GM23248 (cell line): ENCODE data around the gene MRPL49. TPM values are rescaled to one million over a fixed set of nuclear protein-coding genes. Genes with fewer than 3 reads are reported as not detected.

ENCODE experiments used
- DNase-seq: peaks from one replicate; pipeline ENCODE4 v3.0.0-alpha.2; 2015
- H2AFZ ChIP-seq: fragments of 200-600 bp; sonication (generic); 2 replicates; pipeline ENCODE4 v1.6.1; 2016; ENCODE audit warnings: antibody characterized with exemption
- H3F3A ChIP-seq: fragments of 200-600 bp; sonication (generic); 2 replicates; pipeline ENCODE4 v1.6.1; 2016; ENCODE audit warnings: mild to moderate bottlenecking, antibody characterized with exemption, mixed run types; ENCODE audit not compliant: insufficient read depth
- H3K27ac ChIP-seq: fragments of 200-600 bp; sonication (generic); 2 replicates; pipeline ENCODE4 v1.5.1; 2016; ENCODE audit warnings: mild to moderate bottlenecking
- H3K27me3 ChIP-seq: fragments of 200-600 bp; sonication (generic); replicated peaks from 2 replicates; pipeline ENCODE4 v1.6.1; 2016; ENCODE audit warnings: mild to moderate bottlenecking; ENCODE audit not compliant: insufficient read depth
- H3K36me3 ChIP-seq: fragments of 200-600 bp; sonication (generic); 2 replicates; pipeline ENCODE4 v1.6.1; 2016; ENCODE audit warnings: low read depth, mild to moderate bottlenecking
- H3K4me1 ChIP-seq: fragments of 200-600 bp; sonication (generic); 2 replicates; pipeline ENCODE4 v1.6.1; 2016; ENCODE audit warnings: mild to moderate bottlenecking; ENCODE audit not compliant: insufficient read depth
- H3K4me2 ChIP-seq: fragments of 200-600 bp; sonication (generic); one replicate; pipeline ENCODE4 v1.6.1; 2016; ENCODE audit warnings: mild to moderate bottlenecking; ENCODE audit not compliant: unreplicated experiment
- H3K4me3 ChIP-seq: fragments of 200-600 bp; sonication (generic); 2 replicates; pipeline ENCODE4 v1.5.1; 2016; ENCODE audit warnings: mild to moderate bottlenecking
- H3K79me2 ChIP-seq: fragments of 200-600 bp; sonication (generic); 2 replicates; pipeline ENCODE4 v1.6.1; 2016; ENCODE audit warnings: mild to moderate bottlenecking; ENCODE audit not compliant: insufficient read depth
- H3K9ac ChIP-seq: fragments of 200-600 bp; sonication (generic); 2 replicates; pipeline ENCODE4 v1.6.1; 2016; ENCODE audit warnings: mild to moderate bottlenecking
- H3K9me2 ChIP-seq: fragments of 200-600 bp; sonication (generic); 2 replicates; pipeline ENCODE4 v1.6.1; 2016; ENCODE audit warnings: mixed run types, mild to moderate bottlenecking, moderate library complexity; ENCODE audit not compliant: insufficient read depth
- H3K9me3 ChIP-seq: fragments of 200-600 bp; sonication (generic); one replicate; pipeline ENCODE4 v1.6.1; 2017; ENCODE audit warnings: low read depth
- H4K20me1 ChIP-seq: fragments of 200-600 bp; sonication (generic); 2 replicates; pipeline ENCODE4 v1.6.0; 2016; ENCODE audit not compliant: insufficient read depth
- EZH2 ChIP-seq: fragments of 200-600 bp; sonication (generic); IDR thresholded peaks from 2 replicates; pipeline ENCODE4 v1.6.1; 2018; ENCODE audit warnings: antibody characterized with exemption, mild to moderate bottlenecking; ENCODE audit not compliant: insufficient read depth, poor library complexity, severe bottlenecking
- EZH2phosphoT487 ChIP-seq: fragments of 200-600 bp; sonication (generic); IDR thresholded peaks from 2 replicates; pipeline ENCODE4 v1.6.1; 2018; ENCODE audit warnings: antibody characterized with exemption, moderate library complexity, mild to moderate bottlenecking, low read depth; ENCODE audit not compliant: insufficient read depth
- WGBS, 2 experiments: methylation state at CpG; one replicate each; pipeline ENCODE4 v1.1.6; 2015 to 2017; ENCODE audit warnings: low lambda C conversion rate in 2 of 2, low coverage in 1 of 2; ENCODE audit errors: missing lambda C conversion rate in 2 of 2; 5-methylcytosine and 5-hydroxymethylcytosine counted together
- in situ Hi-C: fragments of 300-500 bp; cut with MboI; formaldehyde crosslinking; loops from 2 replicates; pipeline ENCODE4 v1.15.0; 2020
- polyA plus RNA-seq: library from polyadenylated mRNA; unstranded; fragments of >200 nt; fragmentation: Nextera tagmentation; extraction: Ambion mirVana; gene quantifications from 2 replicates; pipeline ENCODE4 v1.2.1, GENCODE V29; 2016
- total RNA-seq: library from RNA; depleted of rRNA; stranded (reverse); fragments of >200 nt; shearing (Covaris generic); gene quantifications from 2 replicates; pipeline ENCODE4 v1.2.3, GENCODE V29; 2014

Gene MRPL49
- total and polyA plus RNA-seq, 2 experiments from 2014 or later, result 53.3 to 78.4 TPM

DNA sequence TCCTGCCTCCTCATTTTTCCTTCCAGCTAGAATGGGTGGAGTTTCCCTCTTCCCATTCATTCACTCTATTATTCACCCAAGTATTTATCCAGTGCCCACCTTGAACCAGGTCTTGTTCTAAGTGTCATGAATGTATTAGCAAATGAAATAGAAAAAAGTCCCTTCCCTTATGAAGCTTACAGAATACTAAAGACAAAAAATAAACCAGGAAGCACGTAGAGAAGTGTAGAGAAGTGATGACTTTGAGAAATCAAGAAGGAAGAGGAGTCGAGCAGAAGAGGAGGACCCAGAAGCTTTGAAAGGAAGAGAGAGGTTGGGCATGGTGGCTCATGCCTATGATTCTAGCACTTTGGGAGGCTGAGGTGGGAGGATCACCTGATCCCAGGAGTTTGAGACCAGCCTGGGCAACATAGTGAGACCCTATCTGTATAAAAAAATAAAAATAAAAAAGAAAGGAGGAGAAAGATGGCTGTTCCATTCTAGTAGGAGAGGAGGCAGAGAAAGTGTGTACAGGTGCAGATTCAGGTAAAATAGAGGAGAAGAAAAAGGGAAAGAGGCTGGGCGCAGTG, 29.3 kb downstream of the MRPL49 start:
- Histone ChIP-seq H4K20me1 (no peaks in the 10 kb centered on the region), H2AFZ (no peak overlapping the region), H3K27ac (no peak overlapping the region), H3F3A (peaks cover 21% of the 10 kb centered on the region; the same call in 1 of the 2 replicates), H3K9ac (no peak overlapping the region), H3K9me2 (no peaks in the 10 kb centered on the region), H3K4me1 (peaks cover 13% of the 10 kb centered on the region), H3K27me3 (no peaks in the 10 kb centered on the region), H3K9me3 (no peaks in the 10 kb centered on the region), H3K4me3 (no peak overlapping the region), H3K36me3 (no peaks in the 10 kb centered on the region), H3K4me2 (no peak overlapping the region), H3K79me2 (no peaks in the 10 kb centered on the region)
- TF ChIP-seq EZH2, result no peak
- TF ChIP-seq EZH2phosphoT487, result no peak
- WGBS, 2 experiments, result 49 to 58% methylated on average over 3 of the region's 3 CpGs
- in situ Hi-C loops, result no loop called here
- no peak for DNase-seq

DNA sequence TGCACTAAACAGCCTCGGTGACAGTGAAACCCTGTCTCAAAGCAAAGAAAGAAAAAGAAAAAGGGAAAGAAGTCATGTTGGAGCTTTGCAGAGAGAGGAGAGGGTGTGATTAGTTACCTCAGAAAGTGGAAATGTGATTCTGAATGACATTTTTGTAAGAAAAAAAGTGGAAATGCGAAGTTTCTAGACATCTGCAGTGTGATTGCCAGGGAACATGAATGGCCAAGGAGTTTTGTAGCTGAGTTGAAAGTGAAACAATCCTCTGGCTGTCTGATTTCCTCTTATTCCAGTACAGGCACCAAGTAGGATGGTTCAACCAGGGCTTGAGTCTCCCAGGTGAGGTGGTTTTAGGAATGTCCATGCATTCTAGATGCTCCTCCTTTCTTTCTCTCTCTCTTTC, 30.0 kb downstream of the MRPL49 start:
- H3K79me2 ChIP-seq, result no peaks in the 10 kb centered on the region
- H4K20me1 ChIP-seq, result no peaks in the 10 kb centered on the region
- DNase-seq, result no peak
- no peak overlapping the region for H3K27ac ChIP-seq
- H3K4me1 ChIP-seq, result peaks cover 13% of the 10 kb centered on the region
- H3K9me3 ChIP-seq, result no peaks in the 10 kb centered on the region
- H3K27me3 ChIP-seq, result no peaks in the 10 kb centered on the region
- no peak overlapping the region for H3K4me3 ChIP-seq
- no peaks in the 10 kb centered on the region for H3K36me3 ChIP-seq
- no peak overlapping the region for H3K9ac ChIP-seq
- in situ Hi-C loops, result no loop called here
- no peaks in the 10 kb centered on the region for H3K9me2 ChIP-seq
- no peak overlapping the region for H3K4me2 ChIP-seq
- 83 to 90% methylated on average over 2 of the region's 2 CpGs for WGBS, 2 experiments
- H2AFZ ChIP-seq, result no peak overlapping the region
- TF ChIP-seq EZH2, result no peak
- TF ChIP-seq EZH2phosphoT487, result no peak
- H3F3A ChIP-seq, result peaks cover 21% of the 10 kb centered on the region; the same call in 1 of the 2 replicates

DNA sequence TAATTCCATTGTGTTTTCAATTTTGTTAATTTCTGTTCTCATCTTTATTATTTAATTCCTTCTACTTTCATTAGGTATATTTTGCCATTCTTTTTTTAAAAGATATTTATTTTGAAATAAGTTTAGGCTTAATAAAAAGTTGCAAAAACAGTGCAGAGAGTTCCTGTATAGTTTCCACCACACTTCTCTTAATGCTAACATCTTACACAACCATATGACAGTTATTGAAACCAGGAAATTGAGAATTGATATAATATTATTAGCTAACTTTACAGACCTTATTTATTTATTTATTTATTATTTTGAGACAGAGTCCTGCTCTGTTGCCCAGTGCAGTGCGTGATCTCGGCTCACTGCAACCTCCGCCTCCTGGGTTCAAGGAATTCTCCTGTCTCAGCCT, 34.1 kb downstream of the MRPL49 start:
- H3F3A ChIP-seq, result 0 out of 2 replicates have a peak, but pooled peaks cover 2% of the 10 kb centered on the region
- no peaks in the 10 kb centered on the region for H3K9me3 ChIP-seq
- H3K4me2 ChIP-seq, result no peak overlapping the region
- H3K79me2 ChIP-seq, result no peaks in the 10 kb centered on the region
- no peaks in the 10 kb centered on the region for H3K36me3 ChIP-seq
- H3K4me3 ChIP-seq, result no peak overlapping the region
- no peaks in the 10 kb centered on the region for H3K27me3 ChIP-seq
- no peaks in the 10 kb centered on the region for H4K20me1 ChIP-seq
- 95 to 99% methylated on average over 3 of the region's 3 CpGs for WGBS, 2 experiments
- no peak overlapping the region for H3K9ac ChIP-seq
- in situ Hi-C loops, result no loop called here
- H3K27ac ChIP-seq, result no peak overlapping the region
- H2AFZ ChIP-seq, result no peak overlapping the region
- no peak for DNase-seq
- no peaks in the 10 kb centered on the region for H3K4me1 ChIP-seq
- no peaks in the 10 kb centered on the region for H3K9me2 ChIP-seq
- TF ChIP-seq EZH2 (no peak), EZH2phosphoT487 (no peak)

DNA sequence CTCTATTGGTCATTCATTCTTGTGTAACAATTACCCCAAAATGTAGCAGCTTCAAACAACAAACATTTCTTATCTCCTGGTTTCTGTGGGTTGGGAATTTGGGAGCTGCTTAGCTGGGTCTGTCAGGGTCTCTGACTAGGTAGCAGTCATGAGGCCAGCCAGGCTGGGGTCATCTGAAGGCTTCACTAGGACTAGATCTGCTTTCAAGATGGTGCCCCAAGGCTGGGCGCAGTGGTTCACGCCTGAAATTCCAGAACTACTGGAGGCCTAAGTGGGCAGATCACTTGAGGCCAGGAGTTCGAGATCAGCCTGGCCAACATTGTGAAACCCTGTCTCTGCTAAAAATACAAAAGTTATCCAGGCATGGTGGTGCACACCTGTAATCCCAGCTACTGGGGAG, 34.8 kb downstream of the MRPL49 start:
- no peak overlapping the region for H3K4me3 ChIP-seq
- no peaks in the 10 kb centered on the region for H3K79me2 ChIP-seq
- H3K9me3 ChIP-seq, result no peaks in the 10 kb centered on the region
- no peak for DNase-seq
- no peak overlapping the region for H3K4me2 ChIP-seq
- in situ Hi-C loops, result no loop called here
- H3F3A ChIP-seq, result no peaks in the 10 kb centered on the region
- H3K9ac ChIP-seq, result no peak overlapping the region
- H3K27me3 ChIP-seq, result no peaks in the 10 kb centered on the region
- no peaks in the 10 kb centered on the region for H3K36me3 ChIP-seq
- H2AFZ ChIP-seq, result no peak overlapping the region
- TF ChIP-seq EZH2phosphoT487 (no peak), EZH2 (no peak)
- no peak overlapping the region for H3K27ac ChIP-seq
- 86 to 88% methylated on average over 3 of the region's 3 CpGs for WGBS, 2 experiments
- H3K9me2 ChIP-seq, result no peaks in the 10 kb centered on the region
- no peaks in the 10 kb centered on the region for H3K4me1 ChIP-seq
- no peaks in the 10 kb centered on the region for H4K20me1 ChIP-seq

DNA sequence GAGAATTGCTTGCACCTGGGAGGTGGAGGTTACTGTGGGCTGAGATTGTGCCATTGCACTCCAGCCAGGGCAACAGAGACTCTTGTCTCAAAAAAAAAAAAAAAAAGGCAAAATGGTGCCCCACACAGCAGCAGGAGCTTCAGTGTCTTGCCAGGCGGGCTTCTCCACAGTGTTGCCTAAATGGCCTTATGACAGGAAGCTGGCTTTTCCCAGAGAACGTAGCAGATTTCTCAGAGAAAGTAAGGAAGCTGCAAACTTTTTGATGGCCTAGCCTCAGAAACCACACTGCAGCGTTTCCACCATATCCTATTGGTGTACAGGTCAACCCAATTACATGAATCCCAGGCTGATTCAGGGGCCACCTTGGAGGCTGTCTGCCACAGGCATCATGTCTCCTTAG, 35.2 kb downstream of the MRPL49 start:
- no peaks in the 10 kb centered on the region for H3K9me2 ChIP-seq
- H3F3A ChIP-seq, result no peaks in the 10 kb centered on the region
- H3K27me3 ChIP-seq, result no peaks in the 10 kb centered on the region
- no peak overlapping the region for H3K9ac ChIP-seq
- H3K27ac ChIP-seq, result no peak overlapping the region
- H3K9me3 ChIP-seq, result no peaks in the 10 kb centered on the region
- H3K79me2 ChIP-seq, result no peaks in the 10 kb centered on the region
- H2AFZ ChIP-seq, result no peak overlapping the region
- H3K4me3 ChIP-seq, result no peak overlapping the region
- in situ Hi-C loops, result no loop called here
- no peaks in the 10 kb centered on the region for H4K20me1 ChIP-seq
- no peak for TF ChIP-seq EZH2phosphoT487
- no peak for TF ChIP-seq EZH2
- WGBS, 2 experiments, result 68 to 71% methylated on average over 3 of the region's 3 CpGs
- H3K4me2 ChIP-seq, result no peak overlapping the region
- H3K4me1 ChIP-seq, result no peaks in the 10 kb centered on the region
- DNase-seq, result no peak
- H3K36me3 ChIP-seq, result no peaks in the 10 kb centered on the region
